Activated CD8-positive, alpha-beta memory T cell treated with anti-CD3 and anti-CD28 coated beads, Interleukin-2, amount 10 ng/mL, durations not matched to agents 7 days and 5 days (primary cell): ENCODE measurements around the gene LMO7. TPM values are rescaled to one million over a fixed set of nuclear protein-coding genes. Genes with fewer than 3 reads are reported as not detected.

Experiments
- ATAC-seq: fragments of 150-1000 bp; cut with Tn5 transposase; one replicate; pipeline ENCODE4 v1.10.0; 2021; ENCODE audit warnings: moderate library complexity
- CTCF ChIA-PET: fragments of 350-600 bp; sonication (Branson Sonifier 250); formaldehyde crosslinking; loops from one replicate; lab custom pipeline; 2021; ENCODE audit warnings: antibody characterized with exemption; lab: Charles Lee
- DNase-seq: peaks from one replicate; pipeline ENCODE4 v3.0.0-alpha.2; 2020
- H3K27ac Mint-ChIP-seq: one replicate; pipeline ENCODE4 v1.8.0; 2021; ENCODE audit warnings: mild to moderate bottlenecking, mixed read lengths
- H3K27me3 Mint-ChIP-seq: one replicate; pipeline ENCODE4 v1.8.0; 2021; ENCODE audit warnings: mixed read lengths
- H3K36me3 Mint-ChIP-seq: one replicate; pipeline ENCODE4 v1.8.0; 2021; ENCODE audit warnings: mild to moderate bottlenecking, mixed read lengths
- H3K4me1 Mint-ChIP-seq: one replicate; pipeline ENCODE4 v1.8.0; 2021; ENCODE audit warnings: mixed read lengths
- H3K4me3 Mint-ChIP-seq: one replicate; pipeline ENCODE4 v1.8.0; 2021; ENCODE audit warnings: mild to moderate bottlenecking, moderate library complexity, mixed read lengths
- H3K9me3 Mint-ChIP-seq: one replicate; pipeline ENCODE4 v1.8.0; 2022; ENCODE audit warnings: low read depth, mixed read lengths
- total RNA-seq, 2 experiments: library from RNA; stranded (reverse); gene quantifications; one replicate each; pipeline ENCODE4 v1.2.3, GENCODE V29; 2021

LMO7 gene
- total RNA-seq, 2 experiments from 2014 or later: 4.2 to 9.3 TPM

- peaks cover 22% of the 10 kb centered on the region for H3K27me3 Mint-ChIP-seq
- H3K27ac Mint-ChIP-seq: no peak overlapping the region
- no peak overlapping the region for H3K4me3 Mint-ChIP-seq
- no peaks in the 10 kb centered on the region for H3K36me3 Mint-ChIP-seq
- ATAC-seq (no peak), DNase-seq (no peak)
- CTCF ChIA-PET: interaction anchor here (6.5 kb wide), 1 partner anchor 177 kb away, joined by 43 read pairs; no protein-coding TSS in a partner anchor
- no peaks in the 10 kb centered on the region for H3K9me3 Mint-ChIP-seq
- H3K4me1 Mint-ChIP-seq: peaks cover 28% of the 10 kb centered on the region
These were observed 236.8 kb downstream of the LMO7 start for GRCh38 chr13:75872980-75873379.

GRCh38 chr13:75873494-75873893, 237.4 kb downstream of the LMO7 start:
- no peak for ATAC-seq
- CTCF ChIA-PET: interaction anchor here (1.3 to 6.5 kb wide), 2 partner anchors 12 to 178 kb away, joined by 3 to 43 read pairs; no protein-coding TSS in a partner anchor
- no peak for DNase-seq
- H3K4me1 Mint-ChIP-seq: peaks cover 28% of the 10 kb centered on the region
- no peak overlapping the region for H3K4me3 Mint-ChIP-seq
- H3K27me3 Mint-ChIP-seq: peaks cover 24% of the 10 kb centered on the region
- no peaks in the 10 kb centered on the region for H3K9me3 Mint-ChIP-seq
- no peak overlapping the region for H3K27ac Mint-ChIP-seq
- no peaks in the 10 kb centered on the region for H3K36me3 Mint-ChIP-seq

DNA sequence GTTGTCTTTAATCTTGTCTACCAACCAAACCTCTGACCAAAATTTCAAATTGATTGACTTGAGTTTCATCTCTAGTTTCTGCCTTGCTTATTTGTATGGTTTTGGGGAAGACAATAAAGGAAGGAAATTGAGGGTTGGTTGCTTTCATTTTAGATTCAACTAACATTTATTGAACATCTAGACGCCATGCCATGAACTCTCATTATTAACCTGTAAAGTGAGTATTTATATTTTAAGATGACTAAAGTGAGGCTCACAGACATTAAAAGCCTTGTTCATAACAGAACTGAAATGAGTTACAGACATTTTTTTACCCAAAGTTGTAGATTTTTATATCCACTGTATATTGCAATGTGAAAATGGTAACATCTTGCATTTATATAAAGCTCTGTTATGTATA, 239.3 kb downstream of the LMO7 start:
- Mint-ChIP-seq H3K4me3 (peak overlapping the region; percentile 18), H3K27me3 (peaks cover 24% of the 10 kb centered on the region), H3K27ac (peak overlapping the region; percentile 51), H3K4me1 (peaks cover 20% of the 10 kb centered on the region), H3K9me3 (no peaks in the 10 kb centered on the region), H3K36me3 (no peaks in the 10 kb centered on the region)
- DNase-seq: no peak
- ATAC-seq: peak; percentile 27
- CTCF ChIA-PET: interaction anchor here (0.6 to 6.5 kb wide), 8 partner anchors 7 to 180 kb away, joined by 3 to 43 read pairs (median 4); no protein-coding TSS in a partner anchor

- Mint-ChIP-seq H3K27me3 (peaks cover 29% of the 10 kb centered on the region), H3K4me1 (peaks cover 16% of the 10 kb centered on the region), H3K27ac (peak overlapping the region; percentile 9), H3K9me3 (no peaks in the 10 kb centered on the region), H3K36me3 (no peaks in the 10 kb centered on the region), H3K4me3 (peak overlapping the region; percentile 27)
- CTCF ChIA-PET: interaction anchor here (0.5 to 6.5 kb wide), 18 partner anchors 8 to 1876 kb away, joined by 3 to 43 read pairs (median 4); partner anchors contain the start of gene KCTD12
- peak; percentile 71 for DNase-seq
- ATAC-seq: peak; percentile 92
These were observed 240.3 kb downstream of the LMO7 start for GRCh38 chr13:75876142-75877050.

- ATAC-seq (no peak), DNase-seq (no peak)
- Mint-ChIP-seq H3K27me3 (peaks cover 28% of the 10 kb centered on the region), H3K4me3 (no peak overlapping the region), H3K36me3 (no peaks in the 10 kb centered on the region), H3K9me3 (no peaks in the 10 kb centered on the region), H3K4me1 (peaks cover 16% of the 10 kb centered on the region), H3K27ac (no peak overlapping the region)
- CTCF ChIA-PET: interaction anchor here (0.5 to 6.5 kb wide), 16 partner anchors 9 to 1875 kb away, joined by 3 to 43 read pairs (median 4); partner anchors contain the start of gene KCTD12
These were observed 240.9 kb downstream of the LMO7 start for GRCh38 chr13:75877071-75877470.

GRCh38 chr13:75879656-75880055, 243.5 kb downstream of the LMO7 start:
- no peak overlapping the region for H3K27ac Mint-ChIP-seq
- peaks cover 14% of the 10 kb centered on the region for H3K4me1 Mint-ChIP-seq
- CTCF ChIA-PET: no interaction called here
- H3K36me3 Mint-ChIP-seq: no peaks in the 10 kb centered on the region
- ATAC-seq (no peak), DNase-seq (no peak)
- no peak overlapping the region for H3K4me3 Mint-ChIP-seq
- no peaks in the 10 kb centered on the region for H3K9me3 Mint-ChIP-seq
- peaks cover 21% of the 10 kb centered on the region for H3K27me3 Mint-ChIP-seq

DNA sequence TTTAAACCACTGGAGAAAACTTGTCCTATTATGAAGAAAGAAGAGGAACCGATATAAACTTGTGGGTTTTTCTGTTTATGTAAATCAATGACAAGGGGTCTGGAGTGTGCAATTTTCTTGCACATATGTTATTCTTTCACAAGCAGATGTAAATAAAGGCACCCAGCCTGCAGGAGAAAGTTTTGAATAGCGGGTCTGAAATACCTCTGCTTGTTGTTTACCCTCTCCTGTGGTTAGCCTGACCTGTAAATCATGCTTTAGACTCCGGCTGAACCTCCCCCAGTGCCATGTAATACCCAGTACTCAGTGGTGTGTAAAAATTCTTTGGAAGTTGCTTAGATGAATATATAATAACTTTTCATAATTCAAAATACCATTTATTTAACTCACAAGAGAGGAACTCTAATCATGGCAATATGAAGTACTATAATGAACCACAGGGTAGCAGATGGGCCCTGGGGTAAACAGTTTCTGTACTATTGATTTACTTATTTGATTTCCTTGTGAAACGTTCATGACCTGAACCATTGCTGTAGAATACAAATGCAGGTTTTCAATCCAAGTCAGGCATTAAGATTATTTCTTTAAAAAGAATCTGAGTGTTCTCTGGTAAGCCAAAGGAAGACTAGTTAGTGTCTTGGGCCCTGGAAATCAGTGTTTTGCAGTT, 245.1 kb downstream of the LMO7 start:
- peaks cover 2% of the 10 kb centered on the region for H3K4me1 Mint-ChIP-seq
- no peak for DNase-seq
- peaks cover 24% of the 10 kb centered on the region for H3K27me3 Mint-ChIP-seq
- no peaks in the 10 kb centered on the region for H3K36me3 Mint-ChIP-seq
- no peaks in the 10 kb centered on the region for H3K9me3 Mint-ChIP-seq
- ATAC-seq: no peak
- H3K27ac Mint-ChIP-seq: no peak overlapping the region
- CTCF ChIA-PET: no interaction called here
- H3K4me3 Mint-ChIP-seq: no peak overlapping the region

DNA sequence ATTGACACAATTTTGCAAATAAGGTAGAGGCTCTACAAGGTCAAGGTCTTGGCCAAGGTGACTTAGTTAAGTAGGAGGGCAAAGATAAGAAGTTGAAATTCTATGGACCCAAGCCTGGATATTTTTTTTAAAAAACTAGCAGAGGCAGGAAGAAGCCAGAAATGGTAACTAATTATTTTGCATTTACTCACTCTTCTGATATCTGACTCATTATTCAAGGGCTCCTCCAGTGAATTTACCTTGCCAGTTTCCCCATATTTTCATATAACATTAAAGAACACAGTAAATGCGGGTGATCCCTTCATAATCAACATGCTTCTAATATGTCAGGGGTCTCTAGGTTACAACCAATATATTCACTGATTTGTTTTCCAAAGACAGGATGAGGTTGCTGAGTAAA, 246.1 kb downstream of the LMO7 start:
- Mint-ChIP-seq H3K4me3 (no peak overlapping the region), H3K36me3 (no peaks in the 10 kb centered on the region), H3K27me3 (peaks cover 25% of the 10 kb centered on the region), H3K9me3 (no peaks in the 10 kb centered on the region), H3K27ac (no peak overlapping the region), H3K4me1 (no peaks in the 10 kb centered on the region)
- CTCF ChIA-PET: interaction anchor here (1.0 kb wide), 1 partner anchor 12 kb away, joined by 4 read pairs; no protein-coding TSS in a partner anchor
- DNase-seq (no peak), ATAC-seq (no peak)

DNA sequence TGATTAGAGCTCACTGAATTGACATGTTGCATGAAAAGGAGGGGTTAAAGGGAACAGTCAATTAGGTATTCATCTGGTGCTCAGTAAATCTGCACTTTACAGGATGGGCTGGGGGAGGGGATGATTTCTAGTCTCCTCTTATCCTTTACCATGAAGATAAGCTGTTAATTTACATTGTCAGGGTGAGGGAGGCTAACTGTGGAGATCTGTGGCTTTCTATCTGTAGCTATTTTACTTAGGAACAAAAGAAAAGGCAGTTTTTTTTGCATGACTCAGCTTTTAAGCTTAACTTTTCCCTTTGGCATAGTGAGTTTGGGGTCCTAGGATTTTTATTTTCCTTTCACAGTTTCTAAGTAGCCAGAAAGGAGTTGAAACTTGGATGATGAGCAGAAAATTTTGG, 253.3 kb downstream of the LMO7 start:
- Mint-ChIP-seq H3K4me3 (no peak overlapping the region), H3K27me3 (peaks cover 16% of the 10 kb centered on the region), H3K36me3 (no peaks in the 10 kb centered on the region), H3K4me1 (no peaks in the 10 kb centered on the region), H3K27ac (no peak overlapping the region), H3K9me3 (no peaks in the 10 kb centered on the region)
- ATAC-seq: no peak
- CTCF ChIA-PET: interaction anchor here (0.9 kb wide), 1 partner anchor 14 kb away, joined by 3 read pairs; no protein-coding TSS in a partner anchor
- DNase-seq: no peak

GRCh38 chr13:75895168-75895567, 259.0 kb downstream of the LMO7 start:
- H3K9me3 Mint-ChIP-seq: no peaks in the 10 kb centered on the region
- H3K36me3 Mint-ChIP-seq: no peaks in the 10 kb centered on the region
- DNase-seq (no peak), ATAC-seq (no peak)
- no peak overlapping the region for H3K27ac Mint-ChIP-seq
- CTCF ChIA-PET: no interaction called here
- H3K27me3 Mint-ChIP-seq: peaks cover 17% of the 10 kb centered on the region
- H3K4me3 Mint-ChIP-seq: no peak overlapping the region
- H3K4me1 Mint-ChIP-seq: no peaks in the 10 kb centered on the region

DNA sequence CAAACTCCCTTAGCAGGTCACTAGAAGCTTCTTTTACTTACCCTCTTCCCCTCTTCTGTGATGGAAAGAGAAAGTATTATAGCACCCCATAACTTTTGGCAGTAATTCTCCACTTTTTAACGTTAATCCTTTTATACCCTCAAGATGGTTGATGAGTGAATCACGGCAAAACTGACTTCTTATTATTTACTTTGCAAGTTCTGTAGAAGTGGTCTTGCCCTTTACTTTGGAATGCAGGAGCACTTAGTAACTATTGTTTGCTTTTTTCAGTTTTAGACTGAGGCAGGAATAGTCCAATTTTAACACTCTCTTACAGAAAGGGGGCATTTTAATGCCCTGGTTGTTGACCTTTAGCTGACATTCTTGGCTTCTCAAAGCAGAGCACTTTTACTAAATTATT, 260.1 kb downstream of the LMO7 start:
- H3K27ac Mint-ChIP-seq: no peak overlapping the region
- no peaks in the 10 kb centered on the region for H3K4me1 Mint-ChIP-seq
- no peak overlapping the region for H3K4me3 Mint-ChIP-seq
- DNase-seq: no peak
- CTCF ChIA-PET: no interaction called here
- no peaks in the 10 kb centered on the region for H3K36me3 Mint-ChIP-seq
- ATAC-seq: no peak
- H3K9me3 Mint-ChIP-seq: no peaks in the 10 kb centered on the region
- peaks cover 11% of the 10 kb centered on the region for H3K27me3 Mint-ChIP-seq

DNA sequence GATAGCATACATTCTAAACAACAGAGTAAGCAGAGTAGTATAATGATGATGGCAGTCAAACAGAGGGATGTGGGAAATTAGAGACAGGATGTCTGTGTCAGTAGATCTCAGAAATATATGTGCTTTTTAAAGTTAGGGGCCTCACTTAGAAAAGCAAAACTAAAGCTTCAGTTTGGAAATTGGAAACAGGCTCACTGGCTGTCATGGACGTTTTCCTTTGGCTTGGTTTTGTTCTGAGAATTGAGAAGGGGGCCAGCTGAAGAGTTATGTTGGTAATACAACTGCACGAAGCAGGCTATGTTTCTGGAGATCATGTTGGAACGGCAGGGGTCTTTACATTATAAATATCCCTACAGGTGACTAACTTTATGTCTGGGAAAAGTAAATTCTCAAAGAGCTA, 261.3 kb downstream of the LMO7 start:
- Mint-ChIP-seq H3K9me3 (no peaks in the 10 kb centered on the region), H3K4me1 (no peaks in the 10 kb centered on the region), H3K27ac (no peak overlapping the region), H3K36me3 (no peaks in the 10 kb centered on the region), H3K4me3 (no peak overlapping the region), H3K27me3 (peaks cover 10% of the 10 kb centered on the region)
- CTCF ChIA-PET: no interaction called here
- DNase-seq (no peak), ATAC-seq (no peak)

DNA sequence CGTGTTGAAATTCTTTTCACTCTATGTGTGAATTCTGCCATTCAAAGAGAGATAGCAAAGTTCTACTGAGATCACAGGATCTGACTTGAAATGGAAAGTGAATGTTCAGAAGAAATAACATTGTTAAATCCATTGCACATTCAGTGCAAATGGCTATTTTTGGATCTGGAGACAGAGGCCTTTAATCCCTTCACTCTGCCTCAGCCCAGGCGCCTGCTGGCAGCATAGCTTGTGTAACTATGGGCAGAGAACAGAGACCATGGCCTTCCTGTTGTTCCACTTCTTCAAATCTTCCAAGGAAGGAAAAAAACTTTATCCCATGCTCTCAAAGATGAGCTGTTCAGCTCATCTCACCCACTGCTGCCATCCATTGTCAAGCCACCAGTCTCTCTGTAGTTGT, 265.4 kb downstream of the LMO7 start:
- peaks cover 15% of the 10 kb centered on the region for H3K27me3 Mint-ChIP-seq
- H3K4me3 Mint-ChIP-seq: no peak overlapping the region
- H3K4me1 Mint-ChIP-seq: no peaks in the 10 kb centered on the region
- DNase-seq: no peak
- ATAC-seq: no peak
- no peaks in the 10 kb centered on the region for H3K9me3 Mint-ChIP-seq
- CTCF ChIA-PET: no interaction called here
- H3K36me3 Mint-ChIP-seq: no peaks in the 10 kb centered on the region
- no peak overlapping the region for H3K27ac Mint-ChIP-seq
